ENCODE results near the gene TNIP1.

Gene TNIP1

DNA sequence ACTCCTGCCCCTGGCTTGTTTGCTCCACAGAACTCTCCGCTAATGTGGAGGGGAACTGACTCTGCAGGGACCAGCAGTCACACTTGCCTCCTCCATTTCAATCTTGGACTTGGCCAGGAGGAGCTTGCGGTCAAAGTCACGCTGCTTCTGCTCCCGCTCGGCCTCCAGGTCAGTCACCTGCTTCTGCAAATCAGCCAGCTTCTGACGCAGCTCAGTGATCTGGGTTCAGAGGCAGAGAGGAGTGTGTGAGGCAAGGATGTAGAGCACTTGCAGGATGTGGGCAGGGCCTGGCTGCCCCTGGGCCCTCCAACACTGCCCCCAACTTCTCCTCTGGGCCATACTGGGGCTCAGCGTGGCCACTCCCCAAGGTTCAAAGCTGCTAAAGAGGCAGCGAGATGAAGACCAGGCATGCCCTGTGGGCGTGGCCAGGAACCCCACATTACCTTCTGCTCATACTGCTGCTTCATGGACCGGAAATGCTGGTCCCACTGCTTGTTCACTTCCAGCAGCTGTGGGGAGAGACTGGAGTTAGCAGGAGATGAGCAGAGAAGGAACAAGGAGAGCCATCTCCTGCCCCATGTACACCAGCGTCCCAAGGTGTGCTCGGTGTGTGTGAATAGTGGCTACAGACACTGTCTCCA is 38.3 kb downstream of the TNIP1 start:
- DNase-seq (ENCODE audit: low read depth) = no peak
- no peak for TF ChIP-seq CTCF (IDR thresholded peaks at IDR 0.05; ENCODE audit: low read length, missing control alignments)
- no peak overlapping the region for H3K4me3 ChIP-seq (replicated peaks; ENCODE audit: low read depth, low read length)

- no peak for DNase-seq (ENCODE audit: low read depth)
- TF ChIP-seq CTCF (IDR thresholded peaks at IDR 0.05; ENCODE audit: low read length, missing control alignments) = no peak
- H3K4me3 ChIP-seq (replicated peaks; ENCODE audit: low read depth, low read length) = no peak overlapping the region
Measured at GRCh38 chr5:151041577-151042268, 39.1 kb downstream of the TNIP1 start.

GRCh38 chr5:151040211-151040747 is 40.6 kb downstream of the TNIP1 start:
- H3K4me3 ChIP-seq (replicated peaks; ENCODE audit: low read depth, low read length) = no peak overlapping the region
- no peak for TF ChIP-seq CTCF (IDR thresholded peaks at IDR 0.05; ENCODE audit: low read length, missing control alignments)
- peak; percentile 8 for DNase-seq (ENCODE audit: low read depth)

- no peak overlapping the region for H3K4me3 ChIP-seq (replicated peaks; ENCODE audit: low read depth, low read length)
- no peak for DNase-seq (ENCODE audit: low read depth)
- no peak for TF ChIP-seq CTCF (IDR thresholded peaks at IDR 0.05; ENCODE audit: low read length, missing control alignments)
Measured at GRCh38 chr5:151039665-151040064, 41.2 kb downstream of the TNIP1 start.

DNA sequence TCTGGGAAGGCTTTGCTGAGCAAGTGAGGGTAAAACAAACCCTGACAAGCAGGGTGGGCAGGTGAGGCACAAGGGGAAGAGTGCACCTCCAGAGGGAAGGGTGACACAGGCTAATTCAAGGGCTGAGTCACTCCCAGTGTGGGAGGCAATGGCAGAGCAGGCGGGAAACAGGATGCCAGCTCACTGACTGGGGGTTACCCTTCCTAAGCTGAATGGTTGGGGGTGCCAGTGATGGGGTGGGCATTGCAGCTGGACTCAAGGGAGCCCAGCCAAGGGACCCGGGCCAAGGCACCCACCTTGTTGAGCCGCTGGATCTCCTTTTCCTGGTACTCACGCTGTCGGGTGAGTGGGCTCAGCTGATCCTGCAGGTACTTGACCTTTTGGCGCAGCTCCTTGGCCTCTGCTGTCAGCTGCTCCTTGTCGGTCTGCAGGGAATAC is 42.0 kb downstream of the TNIP1 start:
- TF ChIP-seq CTCF (IDR thresholded peaks at IDR 0.05; ENCODE audit: low read length, missing control alignments) = no peak
- H3K4me3 ChIP-seq (replicated peaks; ENCODE audit: low read depth, low read length) = no peak overlapping the region
- DNase-seq (ENCODE audit: low read depth) = peak; percentile 11

DNA sequence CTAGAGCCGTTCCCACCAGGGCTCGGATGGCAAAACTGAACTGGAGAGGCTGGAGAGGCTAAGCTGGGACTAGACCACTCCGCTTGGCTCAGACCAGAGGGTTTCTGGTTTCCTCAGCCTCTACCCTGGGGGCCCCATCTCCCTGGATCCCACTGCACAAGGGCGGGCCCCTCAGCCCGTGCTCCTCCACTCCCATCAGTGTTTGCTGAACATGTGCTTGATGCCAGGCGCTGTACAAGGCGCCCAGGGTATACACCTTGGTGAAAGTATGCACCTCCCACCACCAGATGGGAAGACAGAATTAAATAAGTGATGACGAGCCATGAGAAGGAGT is 42.5 kb downstream of the TNIP1 start:
- DNase-seq (ENCODE audit: low read depth) = no peak
- no peak overlapping the region for H3K4me3 ChIP-seq (replicated peaks; ENCODE audit: low read depth, low read length)
- TF ChIP-seq CTCF (IDR thresholded peaks at IDR 0.05; ENCODE audit: low read length, missing control alignments) = no peak

Data from fibroblast of pulmonary artery (primary cell).